22Rv1 (cell line): ENCODE results near the gene EPN2.

Source experiments
- H3K27ac ChIP-seq: fragments of 450-650 bp; 2 replicates; pipeline ENCODE4 v1.5.1; 2017
- CTCF ChIP-seq: fragments of 450-650 bp; IDR thresholded peaks from 2 replicates; pipeline ENCODE4 v1.5.1; 2017; ENCODE audit warnings: mild to moderate bottlenecking
- ZFX ChIP-seq: fragments of 450-650 bp; IDR thresholded peaks from 2 replicates; pipeline ENCODE4 v1.6.1; 2017; ENCODE audit warnings: antibody characterized with exemption, borderline replicate concordance

The EPN2 gene

GRCh38 chr17:19310151-19310550 is 73.0 kb downstream of the EPN2 start:
- no peak overlapping the region for H3K27ac ChIP-seq
- TF ChIP-seq CTCF (no peak), ZFX (no peak)

GRCh38 chr17:19311016-19311415 is 73.8 kb downstream of the EPN2 start:
- TF ChIP-seq CTCF (no peak), ZFX (no peak)
- H3K27ac ChIP-seq, result no peak overlapping the region

- no peak for TF ChIP-seq ZFX
- no peak for TF ChIP-seq CTCF
- H3K27ac ChIP-seq, result no peak overlapping the region
Measured at GRCh38 chr17:19311421-19312215, 74.5 kb downstream of the EPN2 start.

- H3K27ac ChIP-seq, result no peak overlapping the region
- TF ChIP-seq ZFX (no peak), CTCF (no peak)
Measured at GRCh38 chr17:19312406-19312805, 75.2 kb downstream of the EPN2 start.

- H3K27ac ChIP-seq, result no peak overlapping the region
Measured at GRCh38 chr17:19313066-19313745, 76.0 kb downstream of the EPN2 start.

GRCh38 chr17:19313746-19314651 is 76.8 kb downstream of the EPN2 start:
- no peak for TF ChIP-seq CTCF
- no peak for TF ChIP-seq ZFX
- no peak overlapping the region for H3K27ac ChIP-seq

More at GRCh38 chr17:19313066-19313745, 76.0 kb downstream of the EPN2 start:
- TF ChIP-seq ZFX (no peak), CTCF (no peak)
